Subcutaneous abdominal adipose tissue (tissue), 5 donors: ENCODE measurements around the gene TFAP2E.

ENCODE experiments used
- H3K27ac ChIP-seq: one replicate; pipeline ENCODE4 v1.7.0; 2013; ENCODE audit warnings: low read depth, mild to moderate bottlenecking, inconsistent platforms, low read length, moderate library complexity
- H3K27me3 ChIP-seq, 5 donors: one replicate each; pipeline ENCODE4 v1.7.0; 2013; ENCODE audit warnings: low read length in 5 of 5, inconsistent platforms in 1 of 5; ENCODE audit not compliant: control insufficient read depth in 5 of 5, insufficient read depth in 4 of 5
- H3K36me3 ChIP-seq, 5 donors: one replicate each; pipeline ENCODE4 v1.7.0; 2013; ENCODE audit warnings: low read length in 5 of 5; ENCODE audit not compliant: control insufficient read depth in 5 of 5, insufficient read depth in 5 of 5
- H3K4me1 ChIP-seq, 5 donors: one replicate each; pipeline ENCODE4 v1.7.0; 2013; ENCODE audit warnings: low read length in 5 of 5, mild to moderate bottlenecking in 3 of 5, moderate library complexity in 1 of 5; ENCODE audit not compliant: control insufficient read depth in 5 of 5, insufficient read depth in 5 of 5
- H3K4me3 ChIP-seq, 5 donors: one replicate each; pipeline ENCODE4 v1.7.0; 2013; ENCODE audit warnings: low read length in 5 of 5, low read depth in 1 of 5
- H3K9ac ChIP-seq, 5 donors: one replicate each; pipeline ENCODE4 v1.7.0; 2013; ENCODE audit warnings: low read length in 5 of 5, mild to moderate bottlenecking in 4 of 5, moderate library complexity in 3 of 5
- H3K9me3 ChIP-seq, 5 donors: one replicate each; pipeline ENCODE4 v1.7.0; 2013; ENCODE audit warnings: low read length in 5 of 5; ENCODE audit not compliant: control insufficient read depth in 5 of 5
- donor health status: healthy.
- donor health status: healthy.
- donor health status: healthy.
- donor health status: healthy.
- donor health status: healthy.

Gene TFAP2E

GRCh38 chr1:35605071-35605866 lies 32.2 kb downstream of the TFAP2E start:
- Histone ChIP-seq H3K4me3 (no peak overlapping the region), H3K36me3 (peaks cover 51 to 84% (median 71%) of the 10 kb centered on the region in 5 donors), H3K27me3 (no peaks in the 10 kb centered on the region), H3K9me3 (no peaks in the 10 kb centered on the region), H3K27ac (no peak overlapping the region), H3K9ac (no peak overlapping the region), H3K4me1 (no peaks in the 10 kb centered on the region)

DNA sequence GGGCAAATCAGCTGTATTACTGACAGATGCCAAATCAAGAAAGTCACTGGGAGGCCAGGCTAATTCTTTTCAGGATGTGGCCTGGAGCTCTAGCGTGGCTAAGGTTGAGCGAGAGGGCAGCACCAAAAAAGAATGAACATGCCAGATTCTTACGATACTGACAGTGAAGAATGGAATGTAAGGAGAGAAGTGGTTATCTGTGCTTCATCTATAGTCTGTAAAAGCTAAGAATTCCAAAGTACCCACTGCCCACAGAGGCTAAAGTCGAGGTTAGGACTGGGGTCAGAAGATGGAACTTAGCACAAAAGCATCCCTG lies 32.7 kb downstream of the TFAP2E start:
- Histone ChIP-seq H3K27ac (no peak overlapping the region), H3K9ac (no peak overlapping the region), H3K4me1 (no peaks in the 10 kb centered on the region), H3K36me3 (peaks cover 52 to 81% (median 66%) of the 10 kb centered on the region in 5 donors), H3K4me3 (no peak overlapping the region), H3K27me3 (no peaks in the 10 kb centered on the region), H3K9me3 (no peaks in the 10 kb centered on the region)

DNA sequence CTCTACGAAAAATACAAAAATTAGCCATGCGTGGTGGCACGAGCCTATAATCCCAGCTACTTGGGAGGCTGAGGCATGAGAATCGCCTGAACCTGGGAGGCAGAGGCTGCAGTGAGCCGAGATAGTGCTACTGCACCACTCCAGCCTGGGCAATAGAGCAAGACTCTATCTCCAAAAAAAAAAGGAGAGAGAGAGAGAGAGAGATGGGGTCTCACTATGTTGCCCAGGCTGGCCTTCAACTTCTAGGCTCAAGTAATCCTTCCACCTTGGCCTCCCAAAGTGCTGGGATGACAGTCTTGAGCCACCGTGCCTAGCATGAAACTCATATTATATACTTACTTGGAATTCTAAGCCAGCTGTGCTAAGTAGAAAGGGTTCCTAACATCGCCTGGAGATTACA lies 38.5 kb downstream of the TFAP2E start:
- Histone ChIP-seq H3K9me3 (no peaks in the 10 kb centered on the region), H3K27me3 (no peaks in the 10 kb centered on the region), H3K36me3 (peaks cover 44 to 73% (median 49%) of the 10 kb centered on the region in 5 donors), H3K27ac (no peak overlapping the region), H3K9ac (no peak overlapping the region), H3K4me1 (peaks cover 0 to 3% (median 0%) of the 10 kb centered on the region in 5 donors), H3K4me3 (no peak overlapping the region)

GRCh38 chr1:35615440-35615839 lies 42.3 kb downstream of the TFAP2E start:
- no peak overlapping the region for H3K4me3 ChIP-seq
- no peak overlapping the region for H3K27ac ChIP-seq
- no peak overlapping the region for H3K9ac ChIP-seq
- no peaks in the 10 kb centered on the region for H3K27me3 ChIP-seq
- peaks cover 36 to 55% (median 44%) of the 10 kb centered on the region in 5 donors for H3K36me3 ChIP-seq
- H3K9me3 ChIP-seq, result no peaks in the 10 kb centered on the region
- H3K4me1 ChIP-seq, result peaks cover 0 to 3% (median 0%) of the 10 kb centered on the region in 5 donors

DNA sequence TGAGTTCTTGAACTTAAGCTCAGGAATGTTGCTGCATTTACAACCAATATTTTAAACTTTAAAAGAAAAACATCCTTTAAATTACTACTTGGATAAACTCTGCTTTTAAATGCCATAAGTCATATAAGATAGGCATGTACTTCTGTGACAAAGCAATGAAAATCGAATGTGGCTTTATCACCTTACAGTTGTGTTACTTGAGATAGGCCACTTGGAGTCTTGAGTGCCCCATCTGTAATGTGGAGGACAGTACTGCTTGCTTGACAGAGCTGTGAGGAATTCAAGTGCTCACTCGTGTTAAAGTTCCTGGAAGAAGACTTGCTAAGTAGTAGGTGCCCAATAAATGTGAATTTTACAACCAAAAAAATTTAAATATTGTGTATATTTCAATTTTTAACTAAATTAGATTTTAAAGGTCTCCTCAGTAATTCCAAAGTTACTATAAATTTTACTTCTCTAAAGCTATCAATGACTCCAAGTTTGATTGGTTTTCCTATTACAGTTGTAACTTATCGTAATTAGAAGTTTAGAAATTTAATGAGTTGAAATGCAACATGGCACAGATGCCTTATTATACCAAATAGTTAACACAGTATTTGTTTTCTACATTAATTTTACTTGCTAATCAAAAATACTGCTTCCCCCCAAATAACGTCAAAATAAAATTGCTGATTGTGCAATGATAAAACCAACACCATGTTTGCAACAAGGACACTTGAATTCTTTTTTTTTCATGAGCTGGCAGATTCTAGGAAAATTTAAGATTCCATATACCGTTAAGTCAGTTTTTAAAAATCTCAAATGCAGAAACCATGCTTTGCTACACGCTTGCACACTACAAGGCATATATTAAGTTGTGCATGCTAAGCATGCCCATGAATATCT lies 46.4 kb downstream of the TFAP2E start:
- Histone ChIP-seq H3K27ac (no peak overlapping the region), H3K27me3 (no peaks in the 10 kb centered on the region), H3K4me1 (peaks cover 0 to 5% (median 2%) of the 10 kb centered on the region in 5 donors), H3K36me3 (peaks cover 28 to 59% (median 38%) of the 10 kb centered on the region in 5 donors), H3K9ac (no peak overlapping the region), H3K4me3 (no peak overlapping the region), H3K9me3 (no peaks in the 10 kb centered on the region)

DNA sequence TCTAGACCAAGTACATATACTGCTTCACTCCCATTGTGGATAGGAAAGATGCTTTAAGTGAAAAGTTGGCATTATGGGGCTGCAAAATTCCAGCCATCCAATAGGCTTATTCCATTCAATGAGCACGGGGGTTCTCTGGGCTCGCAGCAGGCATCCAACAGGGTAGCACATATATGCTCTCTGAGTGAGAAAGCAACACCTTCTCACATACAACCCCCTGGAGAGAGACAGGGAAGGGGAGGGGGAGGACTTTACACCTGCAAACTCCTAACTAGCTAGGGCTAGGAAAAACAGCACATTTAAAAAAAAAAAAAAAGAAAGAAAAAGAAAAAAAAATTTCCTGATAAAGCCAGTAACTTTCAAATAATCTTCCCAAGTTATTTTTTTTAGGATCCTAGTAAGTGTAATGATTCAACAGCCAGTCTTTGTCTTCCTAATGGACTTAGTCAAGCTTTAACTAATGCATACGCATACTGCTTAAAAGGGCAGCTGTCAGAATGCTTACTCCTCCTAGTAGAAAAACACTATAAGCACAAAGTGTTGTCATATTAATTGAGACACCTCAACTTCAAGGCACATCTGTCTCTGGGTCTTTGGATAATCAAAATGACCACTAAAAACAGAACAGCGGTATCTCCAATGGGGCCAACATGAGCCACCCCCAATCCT lies 49.5 kb downstream of the TFAP2E start:
- H3K9me3 ChIP-seq, result no peaks in the 10 kb centered on the region
- no peak overlapping the region for H3K9ac ChIP-seq
- no peak overlapping the region for H3K4me3 ChIP-seq
- peaks cover 22 to 47% (median 26%) of the 10 kb centered on the region in 5 donors for H3K36me3 ChIP-seq
- H3K27ac ChIP-seq, result no peak overlapping the region
- H3K27me3 ChIP-seq, result no peaks in the 10 kb centered on the region
- H3K4me1 ChIP-seq, result peaks cover 0 to 6% (median 2%) of the 10 kb centered on the region in 5 donors

DNA sequence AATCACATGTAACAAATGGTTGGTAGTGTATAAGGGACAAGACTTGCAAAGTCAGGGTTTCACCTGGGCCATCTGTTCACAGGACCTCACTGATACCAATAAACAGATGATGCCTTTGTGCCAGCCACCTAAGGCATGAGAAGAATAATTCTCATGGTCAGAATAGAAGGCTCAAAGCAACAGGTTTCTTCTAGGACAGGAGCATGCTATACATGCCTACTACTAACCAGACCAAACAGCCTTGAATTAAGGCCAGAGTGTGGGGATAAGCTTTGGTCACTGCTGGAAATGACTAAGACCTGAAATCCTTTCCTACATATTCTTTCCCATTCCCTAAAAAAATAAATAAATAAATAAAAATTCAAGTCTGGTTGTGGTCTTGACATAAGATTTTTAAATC lies 50.7 kb downstream of the TFAP2E start:
- Histone ChIP-seq H3K27ac (no peak overlapping the region), H3K36me3 (peaks cover 19 to 40% (median 24%) of the 10 kb centered on the region in 5 donors), H3K4me1 (peaks cover 0 to 6% (median 2%) of the 10 kb centered on the region in 5 donors)

GRCh38 chr1:35629051-35629450 lies 55.9 kb downstream of the TFAP2E start:
- H3K36me3 ChIP-seq, result peaks cover 40 to 61% (median 49%) of the 10 kb centered on the region in 5 donors
- peaks cover 0 to 5% (median 0%) of the 10 kb centered on the region in 5 donors for H3K4me1 ChIP-seq
- H3K9me3 ChIP-seq, result no peaks in the 10 kb centered on the region
- H3K27me3 ChIP-seq, result no peaks in the 10 kb centered on the region
- H3K27ac ChIP-seq, result no peak overlapping the region
- no peak overlapping the region for H3K4me3 ChIP-seq
- no peak overlapping the region for H3K9ac ChIP-seq

More for the DNA sequence above, 50.7 kb downstream of the TFAP2E start:
- Histone ChIP-seq H3K4me3 (no peak overlapping the region), H3K27me3 (no peaks in the 10 kb centered on the region), H3K9ac (no peak overlapping the region), H3K9me3 (no peaks in the 10 kb centered on the region)

GRCh38 chr1:35631396-35631795 lies 58.3 kb downstream of the TFAP2E start:
- Histone ChIP-seq H3K9me3 (no peaks in the 10 kb centered on the region), H3K27me3 (no peaks in the 10 kb centered on the region), H3K4me1 (peaks cover 0 to 2% (median 0%) of the 10 kb centered on the region in 5 donors), H3K27ac (no peak overlapping the region), H3K9ac (no peak overlapping the region), H3K4me3 (no peak overlapping the region), H3K36me3 (peaks cover 40 to 68% (median 59%) of the 10 kb centered on the region in 5 donors)
